IPS-15b (cell line): ENCODE results near the gene GASK1B.

Source experiments
- H3K27me3 ChIP-seq: one replicate; pipeline ENCODE4 v1.6.1; 2013; ENCODE audit warnings: low read length; ENCODE audit not compliant: control insufficient read depth, insufficient read depth
- H3K36me3 ChIP-seq: one replicate; pipeline ENCODE4 v1.6.1; 2013; ENCODE audit warnings: low read length; ENCODE audit not compliant: control insufficient read depth, insufficient read depth
- H3K4me1 ChIP-seq: one replicate; pipeline ENCODE4 v1.6.1; 2013; ENCODE audit warnings: mild to moderate bottlenecking, low read length; ENCODE audit not compliant: control insufficient read depth, insufficient read depth
- H3K4me3 ChIP-seq: one replicate; pipeline ENCODE4 v1.5.1; 2013; ENCODE audit warnings: low read depth, low read length
- H3K9ac ChIP-seq: one replicate; pipeline ENCODE4 v1.6.1; 2013; ENCODE audit warnings: low read depth, mild to moderate bottlenecking, low read length
- H3K9me3 ChIP-seq: one replicate; pipeline ENCODE4 v1.6.1; 2013; ENCODE audit warnings: mild to moderate bottlenecking, low read length; ENCODE audit not compliant: control insufficient read depth, insufficient read depth

Gene GASK1B

GRCh38 chr4:158179465-158179864 lies 6.6 kb upstream of the GASK1B start:
- H3K9me3 ChIP-seq, result no peaks in the 10 kb centered on the region
- H3K4me1 ChIP-seq, result no peaks in the 10 kb centered on the region
- H3K36me3 ChIP-seq, result no peaks in the 10 kb centered on the region
- no peaks in the 10 kb centered on the region for H3K27me3 ChIP-seq
- H3K4me3 ChIP-seq, result no peak overlapping the region
- H3K9ac ChIP-seq, result no peak overlapping the region

GRCh38 chr4:158176776-158177175 lies 4.0 kb upstream of the GASK1B start:
- Histone ChIP-seq H3K9me3 (no peaks in the 10 kb centered on the region), H3K9ac (no peak overlapping the region), H3K4me3 (no peak overlapping the region), H3K36me3 (no peaks in the 10 kb centered on the region), H3K4me1 (no peaks in the 10 kb centered on the region), H3K27me3 (no peaks in the 10 kb centered on the region)

GRCh38 chr4:158176108-158176507 lies 3.3 kb upstream of the GASK1B start:
- H3K4me3 ChIP-seq, result no peak overlapping the region
- no peak overlapping the region for H3K9ac ChIP-seq
- no peaks in the 10 kb centered on the region for H3K27me3 ChIP-seq
- no peaks in the 10 kb centered on the region for H3K9me3 ChIP-seq
- no peaks in the 10 kb centered on the region for H3K36me3 ChIP-seq
- no peaks in the 10 kb centered on the region for H3K4me1 ChIP-seq

GRCh38 chr4:158170691-158171561 lies 1.9 kb downstream of the GASK1B start:
- Histone ChIP-seq H3K27me3 (no peaks in the 10 kb centered on the region), H3K4me3 (no peak overlapping the region), H3K9me3 (no peaks in the 10 kb centered on the region), H3K4me1 (no peaks in the 10 kb centered on the region), H3K36me3 (no peaks in the 10 kb centered on the region), H3K9ac (no peak overlapping the region)

GRCh38 chr4:158169931-158170690 lies 2.7 kb downstream of the GASK1B start:
- no peak overlapping the region for H3K4me3 ChIP-seq
- H3K9ac ChIP-seq, result no peak overlapping the region
- H3K9me3 ChIP-seq, result no peaks in the 10 kb centered on the region
- no peaks in the 10 kb centered on the region for H3K4me1 ChIP-seq
- H3K27me3 ChIP-seq, result no peaks in the 10 kb centered on the region
- H3K36me3 ChIP-seq, result no peaks in the 10 kb centered on the region

- H3K4me1 ChIP-seq, result no peaks in the 10 kb centered on the region
- H3K9ac ChIP-seq, result no peak overlapping the region
- no peaks in the 10 kb centered on the region for H3K36me3 ChIP-seq
- H3K27me3 ChIP-seq, result no peaks in the 10 kb centered on the region
- no peaks in the 10 kb centered on the region for H3K9me3 ChIP-seq
- H3K4me3 ChIP-seq, result no peak overlapping the region
These were observed 3.3 kb downstream of the GASK1B start for GRCh38 chr4:158169506-158169905.

GRCh38 chr4:158168606-158169005 lies 4.2 kb downstream of the GASK1B start:
- H3K27me3 ChIP-seq, result no peaks in the 10 kb centered on the region
- H3K9ac ChIP-seq, result no peak overlapping the region
- H3K9me3 ChIP-seq, result no peaks in the 10 kb centered on the region
- H3K4me1 ChIP-seq, result no peaks in the 10 kb centered on the region
- no peaks in the 10 kb centered on the region for H3K36me3 ChIP-seq
- no peak overlapping the region for H3K4me3 ChIP-seq

- Histone ChIP-seq H3K4me1 (no peaks in the 10 kb centered on the region), H3K27me3 (no peaks in the 10 kb centered on the region), H3K36me3 (no peaks in the 10 kb centered on the region), H3K9ac (no peak overlapping the region), H3K4me3 (no peak overlapping the region), H3K9me3 (no peaks in the 10 kb centered on the region)
These were observed 6.1 kb downstream of the GASK1B start for GRCh38 chr4:158166701-158167100.

- Histone ChIP-seq H3K4me1 (no peaks in the 10 kb centered on the region), H3K9ac (no peak overlapping the region), H3K4me3 (no peak overlapping the region), H3K36me3 (no peaks in the 10 kb centered on the region), H3K9me3 (no peaks in the 10 kb centered on the region), H3K27me3 (no peaks in the 10 kb centered on the region)
These were observed 8.0 kb downstream of the GASK1B start for GRCh38 chr4:158164768-158165213.

- Histone ChIP-seq H3K4me3 (no peak overlapping the region), H3K9ac (no peak overlapping the region), H3K36me3 (no peaks in the 10 kb centered on the region), H3K27me3 (no peaks in the 10 kb centered on the region), H3K4me1 (no peaks in the 10 kb centered on the region), H3K9me3 (no peaks in the 10 kb centered on the region)
These were observed 8.7 kb downstream of the GASK1B start for GRCh38 chr4:158163941-158164767.

- Histone ChIP-seq H3K4me1 (no peaks in the 10 kb centered on the region), H3K9ac (no peak overlapping the region), H3K4me3 (no peak overlapping the region), H3K9me3 (no peaks in the 10 kb centered on the region), H3K36me3 (no peaks in the 10 kb centered on the region), H3K27me3 (no peaks in the 10 kb centered on the region)
These were observed 10.2 kb downstream of the GASK1B start for GRCh38 chr4:158162631-158163030.
